ENCODE results near the gene PLAAT2.

- TF ChIP-seq LEF1 (IDR thresholded peaks at IDR 0.05; ENCODE audit: borderline replicate concordance) (no peak), SUZ12 (IDR thresholded peaks at IDR 0.05) (no peak), FOXA1 (IDR thresholded peaks at IDR 0.05) (no peak)
Observed at GRCh38 chr11:63508745-63509144, 54.4 kb downstream of the PLAAT2 start.

All from HEK293T (cell line).